Caki2 (cell line): ENCODE measurements around the gene PDZD4. TPM values are rescaled to one million over a fixed set of nuclear protein-coding genes. Genes with fewer than 3 reads are reported as not detected.
"Not testable (repeated sequence)": the region's sequence is repeated elsewhere in the genome, so short reads cannot be mapped to it uniquely, and the experiment has no call there.

Experiments used
- DNase-seq: peaks from one replicate; pipeline ENCODE4 v3.0.0-alpha.2; 2015; ENCODE audit warnings: low read depth
- in situ Hi-C: cut with HindIII; loops from 2 replicates; pipeline ENCODE4 v1.10.0; 2016; ENCODE audit warnings: low sequenced_read_pairs, low pct_unique_long_range_greater_than_20kb, mixed read lengths
- total RNA-seq: library from RNA; depleted of rRNA; stranded (reverse); fragments of >200 nt; shearing (Covaris generic); gene quantifications from 2 replicates; pipeline ENCODE4 v1.2.3, GENCODE V29; 2014; ENCODE audit warnings: low replicate concordance

PDZD4 gene
- total RNA-seq, 1 experiment from 2014 or later: 8.5 TPM

DNA sequence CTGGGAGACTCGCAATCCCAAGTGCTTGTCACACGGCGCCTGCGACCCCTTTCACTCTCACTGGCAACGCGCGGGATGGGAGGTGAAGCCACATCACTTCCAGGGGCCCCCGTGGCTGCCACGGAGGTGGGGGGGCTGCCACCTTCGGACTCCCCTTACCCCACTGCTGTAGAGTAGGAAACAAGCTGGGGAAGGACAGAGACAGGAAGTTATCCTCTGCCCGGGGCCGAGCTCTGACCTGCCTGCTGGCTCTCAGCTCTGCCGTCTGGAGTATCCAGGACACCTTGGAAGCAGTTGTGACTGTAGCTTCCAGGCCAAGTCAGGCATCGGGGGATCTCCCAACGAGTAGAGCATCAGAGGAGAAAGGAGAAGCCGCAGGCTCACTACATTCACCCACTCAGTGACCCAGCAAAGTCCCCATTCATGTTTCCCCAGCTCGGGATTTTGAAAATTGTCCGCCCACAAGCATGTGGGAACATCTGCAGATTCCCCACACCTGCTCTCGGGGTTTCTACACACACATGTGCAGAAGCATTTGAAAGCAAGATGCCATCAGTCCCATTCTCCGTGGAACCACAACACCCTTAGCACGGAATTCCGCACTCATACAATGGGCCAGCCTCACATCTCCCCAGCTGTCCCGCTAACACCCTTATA is 10.8 kb downstream of the PDZD4 start:
- in situ Hi-C loops: no loop called here
- no peak for DNase-seq

DNA sequence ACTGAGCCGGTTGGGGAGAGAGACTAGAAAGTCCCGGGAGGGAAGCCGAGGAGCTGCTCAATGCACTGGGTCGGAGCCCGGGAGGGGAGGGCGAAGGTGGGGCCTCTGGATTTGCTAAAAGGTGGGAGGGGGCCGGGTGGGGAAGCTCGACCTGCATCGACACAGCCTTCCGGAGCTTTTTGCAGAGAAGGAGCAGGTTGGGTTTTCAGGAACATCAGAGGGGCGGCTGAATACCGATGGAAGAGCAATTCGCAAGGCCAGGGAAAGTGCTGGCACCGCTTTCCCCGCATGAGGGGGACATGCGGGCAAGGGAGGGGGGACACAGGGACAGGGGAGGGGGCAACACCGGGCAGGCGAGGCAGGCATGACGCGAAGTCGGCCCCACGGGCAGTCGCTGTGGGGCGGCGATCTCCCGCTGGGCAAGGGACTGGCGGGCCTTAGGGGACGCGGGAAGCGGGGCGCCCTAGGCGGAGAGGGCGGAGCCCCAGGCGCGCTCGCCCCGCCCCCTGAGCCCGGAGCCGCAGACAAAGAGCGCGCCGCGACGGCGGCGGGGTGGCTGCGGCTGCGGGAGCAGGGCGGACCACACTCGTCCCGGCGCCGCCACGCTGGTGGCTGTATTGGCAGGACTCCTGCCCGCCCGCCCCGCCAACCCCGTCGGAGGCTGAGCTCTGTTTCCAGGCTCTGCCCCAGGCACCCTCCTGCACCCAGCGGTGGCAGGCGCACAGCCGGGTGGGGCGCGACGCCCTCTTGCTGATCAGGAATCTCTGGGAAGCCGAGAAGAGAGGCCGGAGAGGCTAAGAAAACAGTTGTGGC is 11.6 kb downstream of the PDZD4 start:
- peak; percentile 14 for DNase-seq
- in situ Hi-C loops: no loop called here

DNA sequence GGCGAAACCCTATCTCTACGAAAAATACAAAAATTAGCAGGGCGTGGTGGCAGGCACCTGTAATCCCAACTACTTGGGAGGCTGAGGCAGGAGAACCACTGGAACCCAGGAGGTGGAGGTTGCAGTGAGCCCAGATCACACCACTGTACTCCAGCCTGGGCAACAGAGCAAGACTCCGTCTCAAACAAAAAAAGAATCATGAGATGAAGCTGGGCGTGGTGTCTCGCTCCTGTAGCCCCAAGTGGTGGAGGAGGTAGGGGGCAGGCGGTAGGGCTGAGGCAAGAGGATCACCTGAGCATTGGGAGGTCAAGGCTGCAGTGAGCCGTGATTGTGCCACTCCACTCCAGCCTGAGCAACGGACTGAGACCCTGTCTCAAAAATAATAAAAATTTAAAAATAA is 12.3 kb downstream of the PDZD4 start:
- in situ Hi-C loops, DNase-seq: not testable (repeated sequence)

DNA sequence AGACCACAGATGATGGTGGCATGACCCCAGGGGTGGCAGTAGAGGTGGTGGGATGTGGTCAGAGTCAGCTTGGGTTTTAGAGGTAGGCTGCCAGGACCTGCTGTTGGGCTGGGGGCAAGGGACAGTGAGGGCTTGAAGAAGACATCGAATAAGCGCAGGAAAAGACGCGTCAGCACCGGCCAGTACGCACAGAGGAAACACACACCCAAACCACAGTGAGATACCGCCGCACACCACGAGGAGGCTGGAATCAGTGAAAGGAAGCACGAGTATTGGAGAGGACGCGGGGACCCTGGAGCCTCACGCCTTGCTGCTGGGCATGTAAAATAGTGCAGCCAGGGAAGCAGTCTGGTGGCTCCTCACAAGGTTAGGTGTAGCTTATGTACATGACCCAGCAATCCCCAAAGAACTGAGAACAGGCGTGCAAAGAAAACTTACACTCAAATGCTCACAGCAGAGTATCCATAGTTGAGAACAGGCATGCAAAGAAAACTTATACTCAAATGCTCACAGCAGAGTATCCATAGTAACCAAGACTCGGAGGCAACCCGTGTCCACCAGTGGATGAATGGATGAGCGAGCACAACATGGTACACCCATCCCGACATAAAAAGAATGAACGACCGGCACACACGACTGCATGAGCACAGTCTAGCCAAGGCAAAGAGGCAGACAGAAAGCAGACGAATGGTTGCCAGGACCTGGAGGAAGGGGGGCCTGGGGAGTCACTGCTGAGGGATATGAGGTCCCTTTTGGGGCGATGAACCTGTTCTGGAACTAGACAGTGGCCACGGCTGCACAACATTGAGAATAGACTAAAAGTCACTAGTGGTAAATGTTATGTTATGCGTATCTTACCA is 13.3 kb downstream of the PDZD4 start:
- no peak for DNase-seq
- in situ Hi-C loops: no loop called here

DNA sequence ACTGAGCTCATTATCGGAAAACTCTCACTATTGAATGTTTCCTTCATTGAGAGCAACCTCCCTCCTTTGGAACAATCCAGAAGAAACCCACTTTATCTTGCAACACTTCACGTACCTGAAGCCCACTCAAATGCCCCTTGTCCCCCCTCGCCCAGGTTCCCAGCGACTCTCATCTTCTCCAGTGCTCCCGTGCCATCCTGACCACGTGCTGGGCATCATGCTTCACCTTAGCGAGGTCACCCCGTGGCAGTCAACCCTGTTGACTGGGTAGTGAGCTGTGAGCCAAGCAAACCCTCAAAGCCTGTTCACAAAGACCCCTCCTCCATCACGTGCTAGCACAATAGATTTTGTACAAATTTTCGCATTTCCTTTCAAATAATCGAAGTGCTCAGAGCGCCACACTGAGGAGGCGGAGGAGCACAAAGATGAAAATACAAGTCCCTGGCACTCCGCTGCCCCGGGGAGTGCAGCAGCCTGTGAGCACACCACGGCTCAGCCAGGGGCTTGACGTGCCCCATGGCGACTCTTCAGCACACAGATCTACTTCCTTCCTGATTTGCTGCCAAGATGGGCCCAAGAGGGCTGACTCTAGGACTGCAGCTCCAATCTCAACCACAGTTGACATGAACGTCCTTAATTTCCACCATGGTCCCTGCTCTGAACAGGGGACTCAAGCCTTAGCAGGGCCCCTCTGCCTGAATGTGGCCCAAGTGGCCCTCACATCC is 15.6 kb downstream of the PDZD4 start:
- no peak for DNase-seq
- in situ Hi-C loops: no loop called here

DNA sequence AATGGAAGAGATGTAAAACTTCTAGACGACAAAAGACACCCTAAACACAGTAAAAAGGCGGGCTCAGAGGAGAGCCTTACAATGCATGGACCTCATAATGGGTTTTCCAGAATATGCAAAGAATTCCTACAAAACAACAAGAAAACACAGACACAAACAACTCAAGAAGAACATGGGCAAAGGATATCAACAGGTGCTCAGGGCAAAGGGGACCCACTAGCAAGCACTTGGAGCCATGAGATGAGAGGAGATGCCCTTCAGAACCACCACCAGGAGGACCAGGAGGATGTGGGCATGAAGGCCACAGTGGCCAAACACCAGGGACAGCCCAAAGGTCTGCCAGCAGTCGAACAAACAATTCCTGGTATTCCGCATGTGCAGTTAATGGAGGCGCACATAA is 17.2 kb downstream of the PDZD4 start:
- in situ Hi-C loops: no loop called here
- DNase-seq: no peak

DNA sequence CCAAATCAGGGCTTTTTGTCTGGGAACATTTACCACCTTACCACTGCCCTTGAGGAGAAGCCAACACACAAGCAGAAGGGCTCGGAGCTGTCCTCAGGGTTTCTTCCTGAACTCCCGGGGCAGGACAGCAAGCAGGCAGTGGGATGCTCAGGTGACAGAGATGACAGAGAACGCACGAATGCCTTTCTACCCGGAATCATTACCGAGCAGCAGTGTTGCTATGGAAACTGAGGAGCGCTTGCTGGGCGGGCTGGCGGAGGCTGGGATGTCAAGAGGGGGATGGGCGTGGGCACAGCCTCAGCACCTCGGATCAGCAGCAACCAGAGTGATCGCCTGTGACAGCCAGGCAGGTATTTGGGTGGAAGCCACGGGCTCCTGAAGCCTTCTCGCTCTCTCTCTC is 18.1 kb downstream of the PDZD4 start:
- in situ Hi-C loops: no loop called here
- DNase-seq: no peak

DNA sequence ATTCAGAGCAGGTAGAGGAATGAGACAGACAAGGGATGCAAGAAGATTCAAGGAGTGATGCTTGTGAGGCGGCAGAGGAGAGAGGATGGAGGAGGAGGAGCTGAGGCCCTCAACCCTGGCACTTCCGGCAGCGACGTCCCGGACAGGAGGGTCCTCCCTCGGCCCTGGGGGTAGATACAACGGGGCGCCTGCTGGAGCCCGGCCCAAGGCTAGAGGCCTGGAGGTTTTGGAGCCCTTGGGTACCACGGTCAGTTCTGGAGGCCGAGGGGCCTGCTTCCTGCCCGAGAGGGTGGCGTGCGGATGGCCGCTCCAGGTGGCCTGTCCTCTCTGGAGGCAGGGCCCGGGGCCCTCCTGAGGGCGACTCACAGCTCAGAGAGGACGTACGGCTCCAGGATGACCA is 22.4 kb downstream of the PDZD4 start:
- no peak for DNase-seq
- in situ Hi-C loops: no loop called here

DNA sequence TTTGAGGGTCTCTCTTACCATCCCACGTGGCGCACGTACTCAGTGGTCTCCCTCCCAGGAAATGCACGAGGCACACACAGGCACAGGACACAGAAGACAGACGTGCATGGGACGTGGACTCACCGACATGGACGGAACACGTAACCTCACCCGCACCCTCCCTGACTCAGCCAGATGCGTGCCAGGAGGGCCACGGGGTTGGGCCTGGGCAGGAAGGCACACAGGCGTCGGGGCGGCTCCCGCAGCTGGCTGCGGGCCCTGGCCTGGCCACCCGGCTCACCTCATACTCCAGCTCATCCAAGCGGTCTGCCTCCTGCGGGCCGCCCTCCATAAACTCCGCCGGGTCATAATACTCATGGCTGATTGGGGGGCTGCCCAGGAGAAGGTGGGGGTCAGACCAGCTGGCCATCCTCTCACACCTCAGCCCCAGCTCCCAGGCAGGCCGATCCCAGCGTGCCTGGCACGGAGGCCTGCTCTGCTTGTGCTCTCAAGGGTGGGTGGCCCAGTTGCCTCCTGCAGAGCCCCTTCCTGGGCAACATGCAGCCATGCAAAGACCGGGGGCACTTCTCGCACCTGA is 23.3 kb downstream of the PDZD4 start:
- no peak for DNase-seq
- in situ Hi-C loops: no loop called here

DNA sequence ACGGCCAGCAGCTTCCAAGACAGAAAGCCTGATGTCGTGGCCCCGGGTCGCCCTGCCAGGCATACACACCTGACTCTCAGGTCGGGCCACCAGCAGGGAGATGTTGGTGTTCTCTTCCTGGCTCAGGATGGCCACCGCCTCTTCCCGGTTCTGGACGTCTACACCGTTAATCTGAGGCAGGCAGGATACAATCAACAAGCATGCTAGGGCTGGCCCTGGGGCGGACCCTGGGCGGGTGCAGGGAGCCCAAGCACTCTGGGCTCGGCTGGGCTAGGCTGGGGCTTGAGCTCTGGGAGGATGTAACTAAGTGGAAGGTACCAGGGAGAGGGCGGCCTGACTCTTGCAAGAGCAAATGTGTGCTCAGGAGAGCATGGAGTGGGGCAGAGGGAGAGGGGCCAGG is 24.9 kb downstream of the PDZD4 start:
- DNase-seq: no peak
- in situ Hi-C loops: no loop called here

DNA sequence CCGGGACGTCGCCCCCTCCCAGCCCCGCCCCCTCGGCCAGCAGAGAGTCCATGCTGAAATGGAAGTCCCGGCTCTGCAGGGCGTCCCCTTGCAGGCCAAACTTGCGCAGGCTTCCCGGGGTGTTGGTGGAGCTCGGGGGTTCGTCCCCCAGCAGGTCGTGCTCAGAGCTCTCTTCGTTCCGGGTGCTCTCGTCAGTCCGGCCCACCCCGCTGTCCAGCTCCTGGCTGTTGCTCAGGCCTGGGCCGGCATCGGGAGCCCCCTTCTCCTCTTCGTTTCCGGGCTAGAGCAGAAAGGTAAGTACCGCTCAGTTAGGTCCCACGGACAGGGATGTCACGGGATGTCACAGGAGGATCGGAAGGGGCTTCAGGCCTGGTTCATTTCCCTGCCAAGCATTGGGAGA is 25.7 kb downstream of the PDZD4 start:
- in situ Hi-C loops: no loop called here
- no peak for DNase-seq

DNA sequence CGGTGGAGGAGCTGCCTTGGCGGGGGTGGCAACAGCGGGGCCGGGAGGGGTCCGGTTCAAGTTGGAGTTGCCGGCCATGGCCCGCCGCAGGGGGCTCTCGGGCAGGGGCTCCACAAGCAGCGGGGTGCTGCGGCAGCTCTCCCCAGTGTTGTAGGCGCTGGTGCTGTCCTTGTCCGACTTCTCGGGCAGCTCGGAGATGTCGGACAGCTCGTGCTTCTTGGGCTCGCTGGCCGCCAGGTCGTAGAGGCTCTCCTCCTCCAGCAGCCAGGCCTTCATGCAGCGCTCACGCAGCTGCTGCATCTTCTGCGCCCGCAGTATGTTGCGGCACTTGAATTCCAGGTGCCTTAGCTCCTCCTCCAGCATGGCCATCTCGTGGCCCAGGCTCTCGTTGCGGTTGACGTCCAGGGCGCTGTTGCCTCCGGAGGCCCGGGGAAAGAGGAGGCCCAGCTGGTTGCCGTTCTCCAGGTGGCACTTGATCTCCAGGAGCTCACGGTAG is 26.2 kb downstream of the PDZD4 start:
- no peak for DNase-seq
- in situ Hi-C loops: no loop called here

DNA sequence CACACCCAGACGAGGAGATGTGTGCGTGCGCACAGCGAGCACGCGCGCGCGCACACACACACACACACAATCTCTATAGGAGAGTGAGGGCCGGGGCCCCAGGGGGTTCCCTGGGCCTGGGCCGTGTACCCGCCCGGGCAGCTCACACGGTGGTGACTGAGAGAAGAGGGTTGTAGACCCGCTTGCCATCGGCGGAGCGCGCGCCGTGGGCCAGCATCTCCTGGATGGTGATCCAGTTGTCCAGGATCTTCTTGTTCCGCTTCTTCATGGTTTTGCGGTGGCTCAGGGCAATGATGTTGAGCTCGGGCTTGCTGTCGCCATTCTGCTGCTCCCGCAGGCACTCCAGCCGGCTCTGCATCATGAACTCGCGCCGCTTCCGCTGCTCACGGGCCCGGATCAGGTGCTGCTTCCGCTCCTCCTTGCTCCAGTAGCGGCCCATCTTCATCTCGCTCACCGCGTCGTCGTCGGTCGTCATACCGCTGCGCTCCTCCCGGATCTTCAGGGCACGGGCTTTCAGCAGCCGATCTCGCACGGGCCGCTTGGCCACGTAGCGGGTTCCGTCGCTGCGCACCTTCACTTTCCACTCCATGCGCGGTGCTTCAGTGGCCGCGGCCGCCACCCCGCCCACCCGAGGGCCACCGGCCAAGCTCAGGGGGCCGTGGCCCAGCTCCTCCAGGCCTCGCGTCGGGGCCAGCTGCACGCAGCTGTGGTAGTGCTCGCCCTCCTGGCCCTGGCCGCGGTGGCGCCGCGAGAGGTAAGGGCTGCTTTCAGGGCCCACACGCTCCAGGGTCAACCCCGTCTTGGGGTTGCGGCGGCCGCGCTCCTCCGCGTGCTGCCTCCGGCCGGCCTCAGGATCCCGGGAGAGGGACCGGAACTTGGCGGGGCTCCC is 26.9 kb downstream of the PDZD4 start:
- DNase-seq: no peak
- in situ Hi-C loops: no loop called here

DNA sequence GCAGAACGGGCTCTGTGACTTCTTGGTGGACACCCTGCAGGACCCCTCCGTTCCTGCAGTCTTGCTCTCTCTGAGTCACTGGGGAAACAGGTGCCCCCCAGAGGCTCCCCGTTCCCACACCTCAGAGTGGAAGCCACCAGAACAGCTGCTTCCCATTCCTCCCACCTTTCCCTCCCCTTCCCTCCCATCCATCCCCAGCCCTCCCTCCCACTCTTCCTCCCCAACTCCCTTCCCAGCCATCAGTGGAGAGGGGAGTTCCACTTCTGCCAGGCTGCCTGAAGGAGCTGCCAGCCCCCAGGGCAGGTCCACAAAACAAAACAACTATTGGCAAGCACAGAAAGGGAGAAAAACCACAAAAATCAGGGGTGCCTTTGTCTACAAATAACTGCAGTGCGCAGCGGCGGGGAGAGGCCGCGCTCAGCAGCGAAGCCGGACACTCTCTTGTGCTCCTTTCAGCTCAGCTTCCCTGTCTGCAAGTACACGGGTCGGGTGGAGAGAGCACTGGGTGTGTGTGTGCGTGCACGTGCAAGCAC is 27.8 kb downstream of the PDZD4 start:
- in situ Hi-C loops: no loop called here
- DNase-seq: no peak

DNA sequence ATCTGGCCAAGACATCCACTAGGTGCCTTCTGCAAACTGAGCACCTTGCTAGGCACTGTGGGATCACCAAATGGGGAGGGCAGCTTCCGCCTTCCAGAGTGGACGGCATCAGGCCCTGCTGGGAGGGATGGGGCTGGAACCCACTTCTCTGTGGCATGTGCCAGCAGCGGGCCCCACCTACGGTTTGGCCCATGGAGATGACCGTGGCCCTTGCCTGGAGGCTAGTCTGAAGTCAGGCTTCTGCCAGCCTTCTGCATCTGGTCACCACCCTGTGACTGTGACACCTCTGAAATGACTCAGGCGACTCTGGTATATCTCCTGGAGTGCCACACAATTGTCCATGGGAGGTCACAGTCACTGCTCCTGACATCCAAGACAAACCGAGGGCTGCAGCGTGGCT is 28.7 kb downstream of the PDZD4 start:
- in situ Hi-C loops: no loop called here
- DNase-seq: peak; percentile 6

DNA sequence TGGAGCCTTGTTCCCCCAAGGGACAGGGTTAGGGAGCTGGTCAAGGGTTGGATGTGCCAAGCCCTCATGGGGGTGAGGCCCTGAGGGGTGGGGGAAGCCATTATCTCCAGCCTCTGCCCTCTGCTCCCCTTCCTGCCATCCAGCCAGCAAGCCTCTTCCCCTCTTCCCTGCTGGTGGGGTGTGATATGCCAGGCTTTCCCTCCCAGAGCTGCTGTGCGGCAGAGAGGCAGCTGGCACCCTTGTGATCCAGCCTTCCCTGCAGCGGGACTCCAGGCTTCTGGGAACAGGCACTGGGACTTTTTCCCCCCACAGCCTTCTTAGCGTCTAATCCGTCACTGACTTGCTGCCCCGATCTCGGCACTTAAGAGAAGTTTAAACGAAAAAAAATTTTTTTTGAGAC is 29.6 kb downstream of the PDZD4 start:
- in situ Hi-C loops: no loop called here
- no peak for DNase-seq

DNA sequence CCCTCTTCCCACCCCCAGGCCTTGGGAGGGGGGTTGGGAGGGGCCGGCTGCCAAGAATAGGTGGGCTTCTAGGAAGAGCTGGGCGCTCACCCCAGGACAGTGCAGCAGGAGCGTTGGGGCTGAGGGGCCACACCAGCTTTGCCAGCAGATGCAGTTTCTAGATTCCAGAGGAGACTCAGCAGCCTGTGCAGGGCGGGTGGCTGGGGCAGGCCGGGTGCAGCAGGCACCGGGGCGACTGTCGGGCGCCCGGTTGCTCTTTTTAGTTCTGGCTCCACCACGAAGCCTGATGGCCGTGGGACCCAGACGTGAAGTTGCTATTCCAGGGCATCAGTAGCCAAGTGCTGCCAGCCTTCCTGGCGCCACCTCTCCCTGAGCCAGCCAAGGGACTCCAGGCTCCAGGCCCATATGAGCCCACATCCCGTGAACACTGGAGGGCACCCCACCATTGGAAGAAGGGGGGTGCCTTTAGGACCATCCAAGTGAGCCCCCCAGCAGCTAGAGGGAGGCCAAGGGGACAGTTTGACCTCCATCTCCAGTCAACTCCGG is 30.1 kb downstream of the PDZD4 start:
- in situ Hi-C loops: no loop called here
- no peak for DNase-seq
